H1 (cell line): ENCODE results near the gene TNIK.

Source experiments
- ATF2 ChIP-seq: IDR thresholded peaks from 2 replicates; pipeline ENCODE4 v1.6.1; 2012; ENCODE audit warnings: low read length, inconsistent platforms
- CREB1 ChIP-seq: IDR thresholded peaks from 2 replicates; pipeline ENCODE4 v1.6.1; 2012; ENCODE audit warnings: inconsistent platforms
- EP300 ChIP-seq, 2 experiments: IDR thresholded peaks; 1 replicate in 1 of 2; 2 replicates in 1 of 2; pipeline ENCODE4 v1.6.1; 2011 to 2012; ENCODE audit warnings: low read depth in 2 of 2, low read length in 2 of 2, mild to moderate bottlenecking in 2 of 2, borderline replicate concordance in 1 of 2, inconsistent platforms in 1 of 2, moderate library complexity in 1 of 2
- EZH2 ChIP-seq: fragments of 200-600 bp; sonication (generic); IDR thresholded peaks from 2 replicates; pipeline ENCODE4 v1.7.1; 2012; ENCODE audit warnings: low read depth, mild to moderate bottlenecking, moderate library complexity, low read length, inconsistent platforms; ENCODE audit not compliant: severe bottlenecking
- FOSL1 ChIP-seq: IDR thresholded peaks from 2 replicates; pipeline ENCODE4 v1.6.1; 2011; ENCODE audit warnings: mild to moderate bottlenecking, low read depth, low read length, moderate library complexity; ENCODE audit not compliant: insufficient read depth
- GABPA ChIP-seq: IDR thresholded peaks from 2 replicates; pipeline ENCODE4 v1.6.1; 2011; ENCODE audit warnings: mild to moderate bottlenecking, low read length, moderate library complexity, borderline replicate concordance; ENCODE audit not compliant: insufficient read depth
- PHF8 ChIP-seq: fragments of 200-600 bp; sonication (generic); conservative IDR thresholded peaks from 2 replicates; pipeline ENCODE4 v1.7.1; 2012; ENCODE audit warnings: low read depth, mild to moderate bottlenecking, inconsistent platforms, low read length, moderate library complexity
- RBBP5 ChIP-seq: IDR thresholded peaks from 2 replicates; pipeline ENCODE4 v1.7.1; 2012; ENCODE audit warnings: low read depth, mild to moderate bottlenecking, inconsistent platforms, low read length, moderate library complexity, borderline replicate concordance
- RNF2 ChIP-seq: fragments of 200-900, 300-1000 bp; sonication (generic); IDR thresholded peaks from 2 replicates; pipeline ENCODE4 v1.7.1; 2016; ENCODE audit warnings: borderline replicate concordance, low read depth, mild to moderate bottlenecking, antibody characterized with exemption, low read length; ENCODE audit not compliant: poor library complexity, severe bottlenecking; ENCODE audit errors: missing control alignments
- SIN3A ChIP-seq, 2 experiments: IDR thresholded peaks in 1 of 2; conservative IDR thresholded peaks in 1 of 2; 2 replicates each; pipeline ENCODE4 v1.6.1; 2011 to 2012; ENCODE audit warnings: low read length in 2 of 2, improper control_type of control experiment in 1 of 2, low read depth in 1 of 2, mild to moderate bottlenecking in 1 of 2
- SIX5 ChIP-seq: IDR thresholded peaks from 2 replicates; pipeline ENCODE4 v1.6.1; 2011; ENCODE audit warnings: mild to moderate bottlenecking, low read depth, low read length
- TAF1 ChIP-seq: IDR thresholded peaks from 2 replicates; pipeline ENCODE4 v1.6.1; 2011; ENCODE audit warnings: mild to moderate bottlenecking, low read depth, low read length
- TBP ChIP-seq: IDR thresholded peaks from 2 replicates; pipeline ENCODE4 v1.6.1; 2011; ENCODE audit warnings: low read depth, low read length, improper control_type of control experiment
- TF ChIP-seq, protein P1 (sequence below), 3 experiments: IDR thresholded peaks; 1 replicate in 2 of 3; 2 replicates in 1 of 3; pipeline versions ENCODE4 v1.5.1 to v1.6.1; 2011; ENCODE audit warnings: low read length in 3 of 3, mild to moderate bottlenecking in 3 of 3, inconsistent platforms in 2 of 3, low read depth in 1 of 3, moderate library complexity in 1 of 3; ENCODE audit not compliant: insufficient read depth in 1 of 3; ENCODE audit errors: control extremely low read depth in 1 of 3

GRCh38 chr3:171444001-171444690, 16.1 kb downstream of the TNIK start:
- TF ChIP-seq TBP (no peak), EP300 (IDR thresholded peaks at IDR 0.05; ENCODE audit: borderline replicate concordance in 1 of 2, low read depth in 2 of 2, low read length in 2 of 2) (no peak), ATF2 (no peak), TAF1 (no peak), GABPA (no peak), SIN3A (conservative IDR thresholded peaks at IDR 0.05 in 1 of 2, IDR thresholded peaks at IDR 0.05 in 1 of 2; ENCODE audit: low read depth in 1 of 2, low read length in 2 of 2) (no peak), SIX5 (no peak), PHF8 (no peak), FOSL1 (no peak), CREB1 (no peak), RBBP5 (no peak), EZH2 (no peak), RNF2 (no peak)
- TF ChIP-seq, protein P1, sequence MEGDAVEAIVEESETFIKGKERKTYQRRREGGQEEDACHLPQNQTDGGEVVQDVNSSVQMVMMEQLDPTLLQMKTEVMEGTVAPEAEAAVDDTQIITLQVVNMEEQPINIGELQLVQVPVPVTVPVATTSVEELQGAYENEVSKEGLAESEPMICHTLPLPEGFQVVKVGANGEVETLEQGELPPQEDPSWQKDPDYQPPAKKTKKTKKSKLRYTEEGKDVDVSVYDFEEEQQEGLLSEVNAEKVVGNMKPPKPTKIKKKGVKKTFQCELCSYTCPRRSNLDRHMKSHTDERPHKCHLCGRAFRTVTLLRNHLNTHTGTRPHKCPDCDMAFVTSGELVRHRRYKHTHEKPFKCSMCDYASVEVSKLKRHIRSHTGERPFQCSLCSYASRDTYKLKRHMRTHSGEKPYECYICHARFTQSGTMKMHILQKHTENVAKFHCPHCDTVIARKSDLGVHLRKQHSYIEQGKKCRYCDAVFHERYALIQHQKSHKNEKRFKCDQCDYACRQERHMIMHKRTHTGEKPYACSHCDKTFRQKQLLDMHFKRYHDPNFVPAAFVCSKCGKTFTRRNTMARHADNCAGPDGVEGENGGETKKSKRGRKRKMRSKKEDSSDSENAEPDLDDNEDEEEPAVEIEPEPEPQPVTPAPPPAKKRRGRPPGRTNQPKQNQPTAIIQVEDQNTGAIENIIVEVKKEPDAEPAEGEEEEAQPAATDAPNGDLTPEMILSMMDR (IDR thresholded peaks at IDR 0.05; ENCODE audit: control extremely low read depth in 1 of 3, insufficient read depth in 1 of 3, low read depth in 1 of 3, low read length in 3 of 3) = no peak
